ENCODE data around the gene ZNF407. TPM values are rescaled to one million over a fixed set of nuclear protein-coding genes. Genes with fewer than 3 reads are reported as not detected.

Gene ZNF407
- total and polyA plus RNA-seq, 2 of the 13 experiments (the other 11 are each of a cell fraction or from before 2014, with no cell fraction given), result 2.3 to 8.7 TPM

GRCh38 chr18:74773171-74773624 lies 175.5 kb downstream of the ZNF407 start (continued):
- no peak for TF ChIP-seq ZNF407 (CRISPR knock-in tag; IDR thresholded peaks at IDR 0.05; ENCODE audit: not compliant biosample characterization)
- no peak for TF ChIP-seq RARA (CRISPR knock-in tag; IDR thresholded peaks at IDR 0.05)
- no peak for TF ChIP-seq CENPX (CRISPR knock-in tag; IDR thresholded peaks at IDR 0.05)
- no peak for TF ChIP-seq IRF9 (CRISPR knock-in tag; IDR thresholded peaks at IDR 0.05; ENCODE audit: borderline replicate concordance)
- TF ChIP-seq PBX2 (CRISPR knock-in tag; IDR thresholded peaks at IDR 0.05), result no peak
